Measurements from ENCODE around the gene TAGAP. TPM values are rescaled to one million over a fixed set of nuclear protein-coding genes. Genes with fewer than 3 reads are reported as not detected.

Gene TAGAP
- total and polyA plus RNA-seq, 2 of the 8 experiments (the other 6 are each of a cell fraction or from before 2014, with no cell fraction given), result not detected

DNA sequence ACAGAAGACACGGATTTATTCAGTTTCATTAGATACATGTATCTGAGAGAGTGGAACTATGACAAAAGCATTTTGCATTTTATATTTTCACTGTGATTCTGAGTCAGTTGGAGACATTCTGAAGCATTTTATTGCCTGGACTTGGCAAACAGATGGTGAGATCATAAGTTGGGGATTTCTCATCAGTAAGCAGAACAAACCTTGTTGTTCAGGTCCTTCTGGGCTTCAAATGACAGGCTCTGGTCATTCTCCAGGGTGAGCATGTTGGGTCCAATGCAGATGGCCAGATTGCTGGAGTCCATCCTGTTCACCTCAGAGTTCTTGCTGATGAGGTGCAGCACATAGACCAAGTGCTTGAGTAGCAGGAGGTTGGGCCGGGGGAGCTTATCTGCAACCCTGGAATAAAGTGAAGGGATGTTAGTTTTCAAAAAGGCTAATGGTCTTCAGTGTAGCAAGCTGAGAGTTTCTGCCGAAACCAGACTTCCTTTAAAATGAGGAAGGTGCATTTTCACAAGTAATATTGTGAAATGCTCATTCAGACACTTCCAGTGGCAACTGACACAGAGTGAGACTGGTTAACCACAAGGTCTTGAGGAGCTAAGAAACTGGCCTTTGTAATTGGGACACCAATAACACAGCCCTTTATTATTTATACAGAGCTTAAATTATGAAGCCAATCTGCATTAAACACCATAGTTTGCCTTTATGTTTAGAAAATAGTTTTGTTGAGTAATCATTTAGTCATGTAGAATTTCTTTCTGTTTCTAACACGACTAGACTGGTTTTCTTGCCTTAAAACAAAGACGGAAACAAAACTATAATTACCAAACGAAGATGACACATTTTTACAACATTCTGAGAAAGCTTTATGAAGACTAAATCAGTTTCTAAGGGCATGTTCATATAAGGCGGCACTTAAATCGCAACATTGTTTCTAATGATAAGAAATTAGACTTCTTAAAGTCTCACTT is 5.6 kb downstream of the TAGAP start:
- Histone ChIP-seq H3K4me1 (replicated peaks in 1 of 4; ENCODE audit: control insufficient read depth in 3 of 4, insufficient read depth in 4 of 4, low read length in 3 of 4) (no peaks in the 10 kb centered on the region; a peak in 1 of 7 replicates), H2BK5ac (ENCODE audit: low read depth, low read length) (no peak overlapping the region), H2BK120ac (replicated peaks; ENCODE audit: low read depth, low read length) (no peak overlapping the region), H2BK15ac (ENCODE audit: low read length) (no peak overlapping the region), H3K4me3 (ENCODE audit: extremely low read depth in 1 of 4, insufficient read depth in 2 of 4, low read depth in 3 of 4, low read length in 4 of 4) (no peak overlapping the region), H3K23me2 (ENCODE audit: low read depth, low read length) (no peaks in the 10 kb centered on the region), H4K20me1 (replicated peaks in 1 of 2; ENCODE audit: control insufficient read depth in 1 of 2, insufficient read depth in 2 of 2, low read length in 2 of 2) (no peaks in the 10 kb centered on the region), H2AK5ac (ENCODE audit: low read depth, low read length) (no peak overlapping the region), H3K9me3 (ENCODE audit: insufficient read depth in 2 of 2, low read depth in 1 of 2, low read length in 1 of 2) (no peaks in the 10 kb centered on the region), H3K14ac (ENCODE audit: insufficient read length) (no peak overlapping the region), H2BK12ac (ENCODE audit: low read depth, low read length) (no peak overlapping the region), H3K27me3 (replicated peaks in 1 of 4; ENCODE audit: control insufficient read depth in 3 of 4, extremely low read depth in 1 of 4, insufficient read depth in 3 of 4, low read length in 3 of 4) (no peaks in the 10 kb centered on the region), H3K23ac (ENCODE audit: insufficient read length) (no peak overlapping the region), H3K27ac (ENCODE audit: low read depth, low read length) (no peak overlapping the region), H3K4me2 (ENCODE audit: insufficient read depth in 1 of 2, low read depth in 2 of 2, low read length in 2 of 2) (no peak overlapping the region), H3K18ac (ENCODE audit: extremely low read depth, low read length) (no peak overlapping the region), H3K9ac (replicated peaks in 1 of 4; ENCODE audit: extremely low read depth in 1 of 4, low read depth in 3 of 4, low read length in 3 of 4) (no peak overlapping the region), H2BK20ac (ENCODE audit: low read length) (no peak overlapping the region), H3K79me2 (ENCODE audit: control insufficient read depth in 1 of 2, insufficient read depth in 2 of 2, low read length in 2 of 2) (no peaks in the 10 kb centered on the region), H4K5ac (ENCODE audit: insufficient read length, low read depth, low read length) (no peak overlapping the region), H2AFZ (ENCODE audit: low read length) (no peak overlapping the region), H4K8ac (ENCODE audit: extremely low read depth, insufficient read depth, low read length) (no peak overlapping the region; the same call in 1 of the 2 replicates), H3K79me1 (ENCODE audit: low read depth, low read length) (no peaks in the 10 kb centered on the region), H4K91ac (replicated peaks; ENCODE audit: insufficient read length, low read length) (no peak overlapping the region), H3K56ac (replicated peaks; ENCODE audit: insufficient read length, low read depth, low read length) (no peak overlapping the region), H3K36me3 (ENCODE audit: control insufficient read depth in 2 of 4, insufficient read depth in 4 of 4, low read length in 3 of 4) (no peaks in the 10 kb centered on the region), H3K4ac (replicated peaks; ENCODE audit: insufficient read length, low read depth, low read length) (no peak overlapping the region)
- no peak for FAIRE-seq
- DNase-seq (ENCODE audit: low read depth in 1 of 2, low spot score in 2 of 2), result no peak
- WGBS, 2 experiments (ENCODE audit: extremely low coverage in 1 of 2, insufficient coverage in 1 of 2, insufficient read length in 1 of 2, insufficient replicate concordance in 2 of 2, low coverage in 1 of 2, low lambda C conversion rate in 2 of 2, missing lambda C conversion rate in 1 of 2), result 90% methylated on average over 8 of the region's 8 CpGs; no CpG with 5 or more reads in 1 of the 2 experiments
- POLR2A ChIA-PET (ENCODE audit: partially characterized antibody), result no interaction called here
- CTCF ChIA-PET (ENCODE audit: partially characterized antibody), result interaction anchor here (0.9 to 11.7 kb wide), 11 partner anchors 14 to 379 kb away, joined by 3 to 144 read pairs (median 5); no protein-coding TSS in a partner anchor
- TF ChIP-seq NANOG (IDR thresholded peaks at IDR 0.05; ENCODE audit: insufficient read depth, low read depth, low read length, poor library complexity, severe bottlenecking), result no peak
- no peak for TF ChIP-seq KDM5A (IDR thresholded peaks at IDR 0.05; ENCODE audit: low read length)
- TF ChIP-seq GTF2F1 (IDR thresholded peaks at IDR 0.05; ENCODE audit: borderline replicate concordance, low read depth, low read length), result no peak
- no peak for TF ChIP-seq SIX5 (IDR thresholded peaks at IDR 0.05; ENCODE audit: low read depth, low read length)
- no peak for TF ChIP-seq HDAC6 (IDR thresholded peaks at IDR 0.05; ENCODE audit: low read depth, low read length)
- no peak for TF ChIP-seq FOSL1 (IDR thresholded peaks at IDR 0.05; ENCODE audit: insufficient read depth, low read depth, low read length)
- TF ChIP-seq SP1 (IDR thresholded peaks at IDR 0.05; ENCODE audit: low read depth, low read length), result no peak
- no peak for TF ChIP-seq EGR1 (IDR thresholded peaks at IDR 0.05; ENCODE audit: borderline replicate concordance, low read depth, low read length)
- TF ChIP-seq SIRT6 (IDR thresholded peaks at IDR 0.05; ENCODE audit: low read length), result no peak
- TF ChIP-seq GABPA (IDR thresholded peaks at IDR 0.05; ENCODE audit: borderline replicate concordance, insufficient read depth, low read length), result no peak
- no peak for TF ChIP-seq SUZ12 (IDR thresholded peaks at IDR 0.05; ENCODE audit: low read length)
- TF ChIP-seq PHF8 (conservative IDR thresholded peaks at IDR 0.05; ENCODE audit: low read depth, low read length), result no peak
- TF ChIP-seq YY1 (IDR thresholded peaks at IDR 0.05; ENCODE audit: low read depth, low read length), result no peak
